GM08714 (cell line): ENCODE measurements around the gene TP53RK.
"Not testable (repeated sequence)": the region's sequence is repeated elsewhere in the genome, so short reads cannot be mapped to it uniquely, and the experiment has no call there.

Experiments used
- H3K4me3 ChIP-seq: fragments of 200-500 bp; sonication (Bioruptor generic); 2 replicates; pipeline ENCODE4 v1.5.1; 2014; ENCODE audit warnings: mild to moderate bottlenecking, low read length, inconsistent platforms
- ZNF274 ChIP-seq: IDR thresholded peaks from 2 replicates; pipeline ENCODE4 v1.6.1; 2012; ENCODE audit warnings: mild to moderate bottlenecking, low read depth, low read length

TP53RK gene

DNA sequence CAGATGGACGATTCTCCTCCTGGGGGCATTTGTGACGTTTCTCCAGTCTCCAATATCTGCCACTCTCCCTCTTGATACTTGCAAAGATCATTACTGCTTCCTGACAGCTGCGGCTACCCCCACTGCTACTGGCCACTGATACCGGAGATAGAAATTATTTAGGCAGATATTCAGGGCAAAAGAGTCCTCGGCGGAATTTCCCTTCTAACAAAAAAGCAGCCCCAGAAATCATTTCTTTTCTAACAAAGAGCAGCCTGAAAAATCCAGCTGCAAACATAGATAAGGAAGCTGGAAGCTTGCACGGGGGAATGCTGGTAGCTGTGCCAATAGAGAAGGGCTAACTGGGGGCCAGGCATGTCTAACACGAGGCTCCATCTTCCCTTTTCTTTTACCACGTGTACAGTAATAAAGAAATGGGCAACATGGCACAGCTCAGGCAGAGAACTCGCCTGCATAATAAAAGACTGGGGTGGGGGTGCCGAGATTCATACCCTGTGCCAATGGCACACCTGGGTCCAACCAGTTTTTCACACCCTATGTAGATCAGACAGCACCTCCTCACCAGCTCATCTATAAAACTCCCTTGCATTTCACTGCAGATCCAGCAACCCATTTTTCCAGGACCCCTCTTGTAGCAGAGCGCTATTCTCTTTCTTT lies 6.1 kb downstream of the TP53RK start:
- no peak for TF ChIP-seq ZNF274
- H3K4me3 ChIP-seq, result no peak overlapping the region

DNA sequence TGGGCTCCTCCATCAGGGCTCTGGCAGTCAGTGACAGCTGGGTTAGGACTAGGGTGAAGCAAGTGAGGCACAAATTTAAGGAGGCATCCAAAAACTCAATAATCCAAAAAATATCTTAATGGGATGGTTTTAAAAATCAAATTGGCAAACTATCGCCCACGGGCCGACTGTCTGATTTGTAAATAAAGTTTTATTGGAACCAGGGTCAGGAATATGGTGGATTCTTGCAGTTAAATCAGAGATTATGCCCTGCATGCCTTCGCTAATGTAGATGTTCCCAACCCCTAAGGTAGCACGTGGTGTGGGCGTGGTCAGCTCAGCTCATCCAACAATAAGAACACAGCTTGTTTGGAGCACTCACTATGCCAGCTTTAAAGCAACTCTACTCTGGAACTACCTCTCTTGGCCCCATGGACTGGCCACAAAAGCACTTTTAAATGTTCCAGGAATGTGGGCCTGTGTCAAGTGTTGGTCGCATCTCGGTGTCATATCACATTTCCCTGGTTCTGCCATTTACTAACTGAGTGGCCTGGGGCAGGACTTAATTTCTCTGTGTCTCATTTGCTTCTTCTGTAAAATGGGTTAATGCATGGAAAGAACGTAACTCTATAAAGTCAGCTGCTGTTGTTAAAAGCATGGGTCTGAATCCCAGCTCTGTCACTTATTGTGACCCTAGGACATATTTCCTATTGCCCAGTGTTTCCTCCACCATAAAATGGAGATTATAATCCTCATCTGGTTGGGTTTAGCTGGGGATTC lies 7.0 kb downstream of the TP53RK start:
- no peak for TF ChIP-seq ZNF274

DNA sequence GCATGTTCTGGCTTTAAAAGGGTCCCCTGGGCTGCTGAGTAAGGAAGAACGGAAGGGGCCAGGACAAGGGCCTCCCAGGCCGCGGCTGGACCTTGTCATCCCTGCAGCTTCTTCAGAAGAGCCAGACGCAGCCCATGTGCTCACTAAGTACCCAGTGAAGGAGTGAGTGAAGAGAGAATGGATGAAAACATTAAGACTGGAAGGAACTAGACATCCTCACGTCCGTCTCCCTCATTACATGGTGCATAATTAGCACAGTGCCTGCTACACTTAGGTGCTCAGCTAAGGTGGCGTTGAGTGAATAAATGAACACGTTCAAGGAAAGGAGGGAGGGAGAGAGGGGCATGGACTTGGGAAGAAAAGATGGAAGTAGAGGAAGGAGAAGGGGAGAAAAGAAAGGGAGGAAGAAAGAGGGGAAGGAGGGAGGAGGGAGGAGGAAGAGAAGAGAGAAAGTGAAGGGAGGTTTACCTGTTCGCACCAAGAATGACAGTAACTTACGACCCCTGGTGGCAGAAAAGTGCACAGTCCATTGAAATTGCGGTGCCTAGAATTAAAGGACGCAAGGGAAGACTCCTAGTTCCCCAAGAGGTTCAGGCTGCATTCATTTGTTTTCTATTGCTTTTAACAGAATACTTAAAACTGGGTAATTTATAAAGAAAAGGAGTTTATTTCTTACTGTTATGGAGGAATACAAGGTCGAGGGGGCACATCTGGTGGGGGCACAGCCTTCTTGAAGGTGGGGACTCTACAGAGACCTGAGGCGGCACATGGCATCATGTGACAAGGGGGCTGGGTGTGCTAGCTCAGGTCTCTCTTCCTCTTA lies 8.0 kb downstream of the TP53RK start:
- no peak overlapping the region for H3K4me3 ChIP-seq
- TF ChIP-seq ZNF274, result no peak

More for the DNA sequence above, 7.0 kb downstream of the TP53RK start:
- H3K4me3 ChIP-seq, result no peak overlapping the region

DNA sequence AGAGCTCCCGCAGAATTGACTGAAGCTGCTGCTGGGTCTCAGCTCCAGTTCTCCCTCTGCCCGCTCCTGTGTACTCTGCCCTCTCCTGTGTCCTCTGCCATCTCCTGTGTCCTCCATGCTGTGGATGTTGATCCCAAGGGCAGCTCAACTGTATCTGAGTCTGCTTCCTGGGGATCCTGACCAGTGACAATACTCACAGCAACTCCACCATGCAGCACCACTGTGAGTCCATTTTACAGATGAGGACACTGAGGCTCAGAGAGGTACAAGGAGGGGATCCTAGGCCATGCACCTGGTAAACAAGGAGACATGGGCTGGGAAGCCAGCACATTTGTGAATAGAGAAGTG lies 8.6 kb downstream of the TP53RK start:
- no peak overlapping the region for H3K4me3 ChIP-seq
- TF ChIP-seq ZNF274, result no peak

DNA sequence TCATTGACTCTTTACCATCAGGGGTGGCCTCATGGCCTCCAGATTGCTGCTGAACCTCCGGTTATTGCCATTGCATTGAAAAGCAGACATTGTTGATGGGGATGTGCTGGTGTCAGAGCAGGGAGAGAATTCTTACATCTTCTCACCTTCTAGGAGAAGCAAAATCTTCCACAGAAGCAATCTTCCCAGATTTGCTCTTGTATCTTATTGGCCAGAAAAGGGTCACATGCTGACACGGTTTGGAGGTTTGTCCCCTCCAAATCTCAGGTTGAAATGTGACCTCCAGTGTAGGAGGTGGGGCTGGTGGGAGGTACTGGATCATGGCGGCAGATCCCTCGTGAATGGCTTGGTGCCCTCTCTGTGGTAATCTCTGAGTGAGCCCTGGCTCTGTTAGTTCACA lies 10.7 kb downstream of the TP53RK start:
- TF ChIP-seq ZNF274, result no peak

DNA sequence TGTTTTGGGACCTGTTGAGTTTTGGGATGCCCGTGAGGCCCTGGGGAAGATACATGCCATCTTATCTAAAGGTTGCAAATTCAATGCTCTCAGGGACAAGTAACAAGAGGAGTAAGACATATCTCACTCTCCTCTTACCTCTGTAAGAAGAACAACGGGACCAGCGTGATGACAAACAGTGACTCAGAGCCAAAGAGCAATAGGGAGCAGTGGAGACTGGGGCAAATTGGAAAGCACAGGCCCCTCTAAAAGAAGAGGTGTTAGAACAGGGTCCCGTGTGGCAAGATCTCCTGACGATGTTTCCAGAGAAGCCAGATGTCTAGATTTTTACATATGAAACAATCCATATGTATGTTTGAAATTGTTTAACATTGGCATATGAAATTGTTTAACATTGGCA lies 11.6 kb downstream of the TP53RK start:
- no peak for TF ChIP-seq ZNF274
- no peak overlapping the region for H3K4me3 ChIP-seq

More for the DNA sequence above, 10.7 kb downstream of the TP53RK start:
- H3K4me3 ChIP-seq, result no peak overlapping the region

DNA sequence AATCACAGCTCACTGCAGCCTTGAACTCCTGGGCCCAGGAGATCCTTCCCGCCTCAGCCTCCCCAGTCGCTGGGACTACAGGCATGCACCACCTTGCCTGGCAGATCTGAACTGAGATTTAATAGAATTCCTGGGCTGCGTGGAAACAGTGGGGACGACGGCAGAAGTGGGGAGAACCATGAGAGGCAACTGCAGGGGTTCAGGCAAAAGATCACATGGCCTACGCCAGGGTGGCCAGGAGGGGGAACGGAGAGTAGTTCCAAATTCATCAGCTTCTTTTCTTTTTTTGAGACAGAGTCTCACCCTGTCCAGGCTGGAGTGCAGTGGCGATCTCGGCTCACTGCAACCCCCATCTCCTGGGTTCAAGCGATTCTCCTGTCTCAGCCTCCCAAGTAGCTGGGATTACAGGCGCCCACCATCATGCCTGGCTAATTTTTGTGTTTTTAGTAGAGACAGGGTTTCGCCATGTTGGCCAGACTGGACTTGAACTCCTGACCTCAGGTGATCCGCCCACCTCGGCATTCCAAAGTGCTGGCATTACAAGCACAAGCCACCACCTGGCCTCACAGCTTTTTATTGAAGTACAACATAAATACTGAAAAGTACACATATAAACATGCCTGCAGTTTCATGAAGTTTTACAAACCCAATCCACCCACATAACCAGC lies 12.5 kb downstream of the TP53RK start:
- H3K4me3 ChIP-seq, result not testable (repeated sequence)

DNA sequence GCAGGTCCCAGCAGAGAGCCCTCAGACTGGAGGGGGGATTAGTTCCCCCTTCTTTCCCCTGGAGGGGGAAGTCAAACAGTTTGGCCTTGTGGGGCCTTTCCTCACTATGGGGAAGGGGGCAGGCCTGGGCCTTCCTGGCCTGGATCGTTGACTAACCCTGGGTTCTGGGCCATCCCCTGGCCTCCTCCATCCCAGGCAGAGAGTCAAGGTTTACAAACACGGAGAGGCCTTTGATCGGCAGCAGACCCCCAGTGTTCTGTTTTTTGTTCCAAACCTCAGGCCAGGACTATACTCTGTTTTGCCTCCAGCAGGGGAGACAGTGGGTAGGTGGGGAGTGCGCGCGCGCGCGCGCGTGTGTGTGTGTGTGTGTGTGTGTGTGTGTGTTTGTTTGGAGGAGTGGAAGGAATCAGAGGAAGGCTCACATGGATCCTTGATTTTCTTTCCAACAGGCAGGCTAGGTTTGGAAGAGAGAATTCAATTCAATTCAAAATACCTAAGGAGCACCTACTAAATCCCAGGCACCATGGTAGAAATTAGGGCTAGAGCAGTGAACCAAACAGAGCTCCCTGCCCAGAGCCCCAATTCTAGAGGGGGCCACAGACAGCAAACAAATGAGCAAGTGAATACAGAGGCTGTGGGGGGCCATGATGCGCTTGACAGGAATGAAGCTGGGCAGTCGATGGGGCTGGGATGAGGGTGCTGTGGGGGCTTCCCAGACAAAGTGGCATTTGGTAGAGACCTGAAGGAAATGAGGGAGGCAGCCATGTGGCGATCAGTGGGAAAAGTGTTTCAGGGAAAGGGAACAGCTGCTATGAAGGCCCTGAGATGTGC lies 14.8 kb downstream of the TP53RK start:
- H3K4me3 ChIP-seq, result no peak overlapping the region
- TF ChIP-seq ZNF274, result no peak

DNA sequence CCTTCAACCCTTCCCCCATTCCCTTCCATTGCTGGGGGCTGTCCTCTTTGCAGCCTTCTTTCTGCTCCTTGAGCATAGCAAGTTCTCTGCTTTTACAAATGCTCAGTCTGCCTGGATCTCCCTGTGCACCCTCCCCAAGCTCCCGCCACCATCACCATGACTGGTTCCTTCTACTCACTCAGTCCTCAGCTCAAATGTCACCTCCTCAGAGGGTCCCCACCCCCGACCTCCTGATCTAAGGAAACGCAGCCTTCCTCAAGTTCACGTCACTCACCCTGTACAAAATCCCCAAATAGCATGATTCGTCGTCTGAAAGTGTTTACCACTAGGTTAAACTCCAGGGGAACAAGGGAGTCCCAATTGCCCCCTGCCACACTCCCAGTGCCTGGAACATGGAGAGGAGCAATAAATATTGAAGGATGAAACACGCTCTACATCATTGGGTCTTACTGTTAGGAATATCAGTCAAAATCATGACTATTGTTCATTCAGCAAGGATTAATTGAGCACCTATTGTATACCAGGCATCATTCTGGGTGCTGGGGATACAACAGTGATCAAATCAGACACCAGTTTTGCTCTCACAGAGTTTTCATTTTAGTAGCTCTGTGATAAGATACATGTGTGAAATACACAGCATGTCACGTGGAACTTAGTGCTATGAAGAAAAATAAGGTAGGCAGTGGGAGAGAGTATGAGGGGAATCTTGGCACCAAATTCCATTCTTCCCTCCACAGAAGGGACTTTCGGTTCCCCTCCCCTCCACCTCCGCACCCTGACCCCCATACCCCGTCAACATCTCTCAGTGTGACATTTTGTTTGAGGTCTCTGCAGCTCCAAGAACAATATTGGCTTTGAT lies 15.6 kb downstream of the TP53RK start:
- no peak overlapping the region for H3K4me3 ChIP-seq
- TF ChIP-seq ZNF274, result no peak

DNA sequence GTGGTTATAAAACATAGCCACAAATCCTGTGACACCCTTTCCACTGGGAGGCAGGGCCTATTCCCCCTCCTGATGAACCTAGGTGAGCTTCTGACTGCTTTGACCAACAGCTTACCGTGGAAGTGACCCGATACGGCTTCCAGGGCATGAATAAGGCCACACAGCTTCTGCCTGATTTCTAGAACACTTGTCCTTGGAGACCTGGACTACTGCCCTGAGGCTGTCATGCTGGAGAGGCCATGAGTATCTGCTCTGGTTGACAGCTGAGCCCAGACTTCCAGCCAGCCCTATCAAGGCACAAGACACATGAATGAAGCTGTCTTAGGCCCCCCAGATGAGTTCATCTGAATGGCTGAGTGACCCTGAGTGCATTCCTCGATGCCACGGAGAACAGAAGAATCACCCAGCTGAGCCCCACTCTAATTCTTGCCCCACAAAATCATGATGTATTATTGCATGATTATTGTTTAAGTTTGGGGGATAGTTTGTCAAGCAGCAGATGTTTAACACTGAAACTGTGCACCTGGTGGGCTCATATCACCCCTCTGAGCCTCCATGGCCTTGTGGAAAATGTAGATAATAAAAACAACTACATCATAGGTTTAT lies 16.6 kb downstream of the TP53RK start:
- no peak for TF ChIP-seq ZNF274
- H3K4me3 ChIP-seq, result no peak overlapping the region

DNA sequence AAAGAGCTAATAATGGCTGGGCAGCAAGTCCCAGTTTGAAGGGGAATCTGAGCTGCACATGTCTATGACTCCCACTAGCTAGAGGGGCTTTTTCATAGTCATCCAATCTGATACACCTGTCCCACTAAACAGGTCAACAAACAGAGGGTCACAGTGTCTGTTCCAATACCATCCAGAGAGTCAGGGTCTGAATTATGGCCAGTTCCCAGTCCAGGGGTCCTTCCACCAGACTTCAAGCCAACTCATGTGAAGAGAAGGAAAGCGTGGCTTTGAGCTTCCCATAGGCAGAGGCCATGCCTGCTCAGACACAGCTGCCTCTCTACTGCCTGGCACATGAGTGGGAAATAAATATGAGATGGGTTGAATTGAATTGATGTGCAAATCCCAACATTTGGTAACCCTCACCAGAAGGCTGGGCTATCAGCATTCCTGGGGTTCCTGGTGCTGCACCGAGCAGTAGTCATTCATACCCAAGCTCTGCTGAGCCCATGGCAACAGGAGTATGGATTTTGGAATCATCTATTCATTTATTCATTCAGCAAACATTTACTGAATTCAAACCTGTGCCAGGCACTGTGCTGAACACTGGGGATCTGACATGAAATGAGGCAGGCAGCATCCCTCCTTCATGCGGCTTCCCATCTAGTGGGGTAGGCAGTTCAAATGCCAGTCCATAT lies 17.2 kb downstream of the TP53RK start:
- no peak overlapping the region for H3K4me3 ChIP-seq
- TF ChIP-seq ZNF274, result no peak
